HG03108 (cell line): Measurements from ENCODE around the gene KIF26A.

ENCODE experiments used
- ATAC-seq: cut with Tn5 transposase; IDR thresholded peaks from one replicate; pipeline ENCODE4 v1.9.1; 2021; ENCODE audit warnings: moderate library complexity; ENCODE audit not compliant: unreplicated experiment

Gene KIF26A

DNA sequence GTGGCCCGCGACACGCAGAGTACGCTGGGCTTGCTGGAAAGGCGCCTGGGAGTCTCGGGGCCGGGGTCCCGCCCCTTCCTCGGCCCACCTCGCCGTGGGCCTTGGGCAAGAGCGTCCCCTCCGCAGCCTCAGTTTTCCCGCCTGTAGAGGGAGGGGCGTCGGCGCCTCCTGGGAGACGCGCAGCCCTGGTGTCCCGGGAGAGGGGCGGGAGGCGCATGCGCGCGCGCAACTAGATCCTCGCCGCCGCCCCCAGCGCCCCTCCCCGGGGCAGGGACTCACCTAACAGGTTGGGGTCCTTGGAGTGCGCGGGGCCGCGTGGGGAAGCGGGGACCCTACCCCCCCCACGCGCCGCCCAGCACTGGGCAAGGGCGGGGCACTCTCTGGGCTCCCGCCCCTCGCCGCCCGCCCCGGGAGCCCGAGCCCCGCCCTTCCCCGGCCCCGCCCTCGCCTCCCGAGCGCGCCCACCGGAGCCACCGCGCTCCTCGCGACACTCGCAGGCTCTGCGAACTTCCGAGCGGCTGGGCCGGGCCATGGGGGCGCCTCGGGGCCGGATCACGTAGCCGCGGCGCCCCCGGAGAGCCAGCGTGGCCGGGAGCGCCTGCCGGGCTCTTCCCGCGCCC lies at the start of gene KIF26A:
KIF26A (plus strand) TSS at position 490 of the 620 bp plus-strand sequence. CDS start 136 bp downstream, outside the sequence.
- no peak for ATAC-seq

DNA sequence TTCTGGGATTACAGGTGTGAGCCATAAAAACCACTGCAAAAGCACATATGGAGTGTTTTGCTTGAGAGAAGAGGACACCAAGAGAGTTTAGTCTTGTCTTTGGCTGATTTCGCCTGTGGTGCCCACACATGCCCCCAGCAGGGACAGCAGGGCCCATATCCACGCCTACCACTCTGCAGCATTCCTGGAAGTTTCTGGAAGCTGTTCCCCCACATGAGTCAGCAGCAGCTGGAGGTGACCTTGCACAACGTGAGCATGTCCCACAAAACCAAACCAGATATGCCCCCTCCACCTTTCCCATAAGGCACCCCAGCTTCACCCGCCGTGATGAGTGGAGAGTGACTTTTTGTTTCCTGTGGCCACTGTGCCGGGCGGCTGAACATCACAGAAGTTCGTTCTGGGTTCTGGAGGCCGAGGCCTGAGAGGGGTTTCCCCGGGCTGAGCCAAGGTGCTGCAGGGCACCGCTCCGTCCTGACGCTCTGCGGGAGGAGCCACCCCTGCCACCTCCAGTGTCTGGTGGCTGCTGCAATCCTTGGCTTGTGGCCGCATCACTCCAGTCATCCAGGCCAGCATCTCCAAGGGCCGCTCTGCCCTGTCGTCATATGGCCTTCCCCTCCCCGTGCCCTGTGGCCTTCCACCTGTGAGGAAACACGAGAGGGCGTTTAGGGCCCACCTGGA lies 48.2 kb upstream of the KIF26A start:
- ATAC-seq, result no peak

DNA sequence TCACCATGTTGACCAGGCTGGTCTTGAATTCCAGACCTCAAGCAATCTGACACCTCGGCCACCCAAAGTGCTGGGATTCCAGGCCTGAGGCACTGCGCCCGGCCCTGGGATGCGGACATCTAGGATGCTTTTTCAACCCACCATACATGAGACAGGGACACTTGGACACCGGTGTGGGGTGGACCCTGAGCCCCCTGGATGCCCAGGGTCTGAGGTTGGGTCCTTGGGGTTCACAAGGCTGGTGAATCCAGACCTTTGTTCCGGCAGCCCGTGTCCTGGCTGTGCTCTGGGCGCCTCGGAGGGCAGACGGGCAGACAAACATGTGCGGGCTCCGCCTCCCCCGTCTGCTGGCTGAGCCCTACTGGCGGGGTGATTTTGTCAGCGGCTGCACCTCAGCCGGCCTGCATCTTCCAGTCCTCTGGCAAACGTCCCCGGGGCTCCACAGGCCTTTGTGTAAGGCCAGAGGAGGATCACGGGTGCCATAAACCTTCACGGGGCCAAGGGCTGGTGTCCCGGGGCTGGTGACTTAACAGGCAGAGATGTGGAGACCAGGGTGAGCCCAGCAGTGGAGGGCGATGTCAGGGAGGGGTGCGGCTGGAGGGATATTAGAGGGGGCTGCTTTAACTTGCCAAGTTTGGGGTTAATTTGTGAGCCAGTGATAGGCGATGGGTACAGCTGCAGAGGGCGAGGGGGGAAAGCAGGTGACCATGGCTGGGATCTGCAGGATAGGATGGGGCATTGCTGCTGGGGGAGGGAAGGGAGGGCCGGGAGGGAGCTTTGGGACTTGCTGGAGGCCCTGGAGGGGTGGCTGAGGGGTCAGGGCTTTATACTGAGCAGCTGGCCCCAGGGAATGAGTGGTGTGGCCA lies 47.1 kb upstream of the KIF26A start:
- ATAC-seq, result no peak

DNA sequence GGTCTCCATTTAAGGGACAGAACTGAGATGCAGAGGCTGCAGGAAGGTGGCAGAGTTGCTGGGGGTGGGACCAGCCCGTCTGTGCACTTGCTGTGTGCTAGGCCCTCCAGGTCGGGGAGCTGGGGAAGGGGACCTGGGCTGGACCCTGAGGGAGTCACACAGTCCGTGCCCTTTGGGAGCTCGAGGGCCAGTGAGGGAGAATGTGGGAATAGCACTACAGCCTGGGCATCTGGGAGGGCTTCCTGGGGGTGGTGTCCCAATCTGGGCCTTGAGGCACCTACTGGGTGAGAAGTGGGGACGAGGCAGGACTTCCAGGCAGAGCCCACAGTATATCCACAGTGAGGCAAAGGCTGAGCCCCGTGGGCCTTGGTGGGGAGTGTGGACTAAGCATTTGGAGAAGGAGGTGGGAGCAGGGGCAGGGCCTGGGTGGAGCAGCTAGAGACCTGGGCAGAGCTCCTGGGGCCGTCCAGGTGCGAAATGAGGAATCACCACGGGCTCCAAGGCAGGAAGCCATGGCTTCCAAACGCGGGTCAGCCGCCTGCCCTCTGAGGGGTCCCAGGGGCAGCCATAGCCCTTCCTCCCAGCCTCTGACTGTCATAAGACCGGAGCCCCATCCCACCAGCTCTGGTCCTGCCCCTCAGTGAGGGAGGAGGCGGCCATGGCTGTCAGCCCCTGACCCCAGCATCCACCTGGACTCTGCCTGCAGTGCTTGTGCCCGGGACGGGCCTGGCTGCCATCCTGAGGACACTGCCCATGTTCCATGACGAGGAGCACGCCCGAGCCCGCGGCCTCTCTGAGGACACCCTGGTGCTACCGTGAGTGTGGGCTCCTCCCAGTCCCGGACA lies 46.2 kb upstream of the KIF26A start:
- no peak for ATAC-seq

- ATAC-seq, result no peak
These were observed 45.4 kb upstream of the KIF26A start for GRCh38 chr14:104092931-104093365.

DNA sequence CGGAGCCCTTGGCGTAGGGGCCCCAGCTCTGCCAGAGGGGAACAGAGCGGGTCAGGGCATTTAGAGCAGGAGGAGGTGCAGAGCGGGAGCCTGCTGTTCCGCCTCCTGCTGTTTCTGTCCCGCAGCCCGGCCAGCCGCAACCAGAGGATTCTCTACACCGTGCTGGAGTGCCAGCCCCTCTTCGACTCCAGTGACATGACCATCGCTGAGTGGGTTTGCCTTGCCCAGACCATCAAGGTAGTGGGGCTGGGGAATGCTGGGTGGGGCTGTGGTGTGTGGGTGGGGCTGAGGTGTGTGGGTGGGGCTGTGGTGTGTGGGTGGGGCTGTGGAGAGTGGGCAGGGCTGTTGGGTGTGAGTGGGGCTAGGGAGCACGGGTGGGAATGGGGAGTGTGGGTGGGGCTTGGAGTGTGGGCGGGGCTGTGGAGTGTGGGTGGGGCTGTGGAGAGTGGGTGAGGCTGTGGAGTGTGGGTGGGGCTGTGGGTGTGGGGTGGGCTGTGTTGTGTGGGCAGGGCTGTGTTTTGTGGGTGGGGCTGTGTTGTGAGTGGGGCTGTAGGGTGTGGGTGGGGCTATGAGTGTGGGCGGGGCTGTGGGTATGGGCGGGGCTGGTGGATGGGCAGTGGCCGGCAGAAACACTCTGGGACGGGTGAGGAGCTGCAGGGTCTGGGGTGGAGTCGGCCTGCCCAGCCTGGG lies 44.9 kb upstream of the KIF26A start:
- ATAC-seq, result no peak

- ATAC-seq, result no peak
These were observed 44.2 kb upstream of the KIF26A start for GRCh38 chr14:104094056-104094708.

- no peak for ATAC-seq
These were observed 43.5 kb upstream of the KIF26A start for GRCh38 chr14:104094709-104095425.

GRCh38 chr14:104095426-104096310 lies 42.7 kb upstream of the KIF26A start:
- ATAC-seq, result no peak

DNA sequence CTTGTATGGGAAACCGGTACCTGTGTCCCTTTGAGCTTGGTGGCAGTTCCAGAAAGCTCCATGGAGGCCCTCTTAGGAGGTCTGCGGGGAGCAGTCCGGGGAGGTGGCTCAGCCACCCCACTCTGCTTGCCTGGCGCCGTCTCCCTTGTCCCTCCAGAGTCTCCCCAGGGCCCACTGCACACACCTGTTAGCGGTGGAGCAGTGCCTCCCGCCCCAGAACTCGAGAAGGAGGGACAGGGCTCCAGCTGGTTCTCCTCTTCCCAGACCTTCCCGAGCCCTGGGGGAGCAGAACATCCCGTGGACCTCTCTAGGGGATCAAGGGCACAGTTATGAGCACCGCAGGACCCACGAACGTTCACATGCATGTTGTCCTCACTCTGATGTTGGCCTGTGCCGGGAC lies 42.1 kb upstream of the KIF26A start:
- ATAC-seq, result no peak

DNA sequence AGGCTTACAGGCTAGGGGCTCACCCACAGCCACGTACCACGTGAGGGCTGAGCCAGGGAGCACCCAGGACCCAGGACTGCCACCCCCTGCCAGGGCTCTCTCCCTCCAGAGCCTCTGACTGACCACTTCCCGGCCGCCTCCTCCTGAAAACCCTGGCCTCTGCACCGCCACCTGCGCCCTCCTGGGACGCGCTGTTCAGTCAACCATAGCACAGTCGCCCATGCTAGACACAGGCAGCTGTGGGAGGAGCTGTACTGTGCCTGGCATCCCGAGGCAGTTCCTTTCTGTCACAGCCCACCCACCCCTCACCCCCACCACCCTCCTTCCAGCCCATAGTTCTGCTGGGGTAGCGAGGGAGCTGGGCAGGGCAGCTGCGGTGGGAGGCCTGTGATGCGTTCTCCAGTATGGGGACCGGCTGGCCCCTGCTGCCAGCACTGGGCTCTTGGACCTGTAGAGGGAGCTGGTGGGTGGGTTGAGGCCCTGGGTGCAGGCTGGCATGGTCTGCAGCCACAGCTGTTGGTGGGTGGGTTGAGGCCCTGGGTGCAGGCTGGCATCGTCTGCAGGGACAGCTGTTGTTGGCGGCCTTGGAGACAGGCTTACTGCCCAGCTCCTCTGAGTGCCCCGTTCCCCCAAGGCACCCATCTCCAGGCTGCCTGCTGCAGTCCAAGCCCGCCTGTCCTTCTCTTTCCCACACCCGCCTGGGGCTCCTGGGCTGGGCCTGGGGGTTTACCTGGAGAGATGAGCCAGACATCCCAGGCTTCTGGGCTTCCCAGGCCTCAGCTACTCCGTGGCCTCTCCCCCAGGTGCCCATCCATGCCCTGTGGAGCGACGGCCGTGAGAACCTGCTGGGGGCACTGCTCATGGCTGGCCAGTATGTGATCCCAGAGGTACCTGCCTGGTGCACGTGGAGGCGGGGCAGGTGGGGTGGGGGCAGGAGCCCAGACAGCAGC lies 41.4 kb upstream of the KIF26A start:
- no peak for ATAC-seq

GRCh38 chr14:104098272-104099095 lies 39.9 kb upstream of the KIF26A start:
- no peak for ATAC-seq

DNA sequence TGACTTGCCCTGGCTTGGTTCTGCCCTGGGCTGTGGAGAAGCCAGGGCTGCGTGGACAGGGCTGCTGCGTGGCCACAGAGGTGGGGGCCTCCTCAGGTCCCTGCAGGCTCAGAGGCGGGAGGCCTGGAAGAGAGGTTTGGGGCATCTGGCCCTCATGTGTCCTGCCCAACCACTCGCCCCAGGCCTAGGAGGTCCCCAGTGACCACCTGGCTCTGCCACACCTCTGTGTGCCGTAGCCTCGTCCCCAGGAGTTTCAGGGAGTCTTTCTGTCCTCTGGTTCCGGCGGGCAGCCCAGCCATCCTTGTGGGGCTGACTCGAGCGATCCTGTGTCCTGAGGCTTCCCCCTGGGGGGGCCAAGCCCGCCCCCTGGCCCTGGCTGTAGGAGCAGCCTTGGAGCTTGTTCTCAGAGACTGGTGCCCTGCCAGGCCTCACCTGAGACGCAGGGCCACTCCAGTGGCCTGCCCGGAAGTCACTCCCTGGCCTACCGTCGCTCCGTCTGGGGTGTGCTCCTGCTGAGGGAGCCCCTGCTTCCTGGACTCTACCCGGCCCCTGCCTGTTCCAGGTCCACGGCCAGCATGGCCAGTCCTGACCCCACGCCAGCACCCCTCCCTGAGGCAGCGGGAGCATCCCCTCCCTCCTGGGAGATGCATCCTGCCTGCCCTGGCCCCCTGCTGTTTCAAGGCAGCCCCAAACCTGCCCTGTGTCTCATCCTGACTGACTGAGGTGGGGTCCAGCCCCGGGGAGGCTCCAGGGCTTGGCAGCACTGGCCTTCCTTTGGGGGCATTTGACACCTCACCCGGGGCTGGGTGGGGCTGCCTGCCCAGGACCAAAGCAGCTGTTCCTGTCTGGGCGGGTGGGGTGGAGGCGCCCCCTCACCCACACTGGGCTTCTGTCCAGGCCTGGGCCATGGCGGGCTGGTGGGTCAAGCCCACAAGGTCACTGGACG lies 39.0 kb upstream of the KIF26A start:
- ATAC-seq, result no peak

DNA sequence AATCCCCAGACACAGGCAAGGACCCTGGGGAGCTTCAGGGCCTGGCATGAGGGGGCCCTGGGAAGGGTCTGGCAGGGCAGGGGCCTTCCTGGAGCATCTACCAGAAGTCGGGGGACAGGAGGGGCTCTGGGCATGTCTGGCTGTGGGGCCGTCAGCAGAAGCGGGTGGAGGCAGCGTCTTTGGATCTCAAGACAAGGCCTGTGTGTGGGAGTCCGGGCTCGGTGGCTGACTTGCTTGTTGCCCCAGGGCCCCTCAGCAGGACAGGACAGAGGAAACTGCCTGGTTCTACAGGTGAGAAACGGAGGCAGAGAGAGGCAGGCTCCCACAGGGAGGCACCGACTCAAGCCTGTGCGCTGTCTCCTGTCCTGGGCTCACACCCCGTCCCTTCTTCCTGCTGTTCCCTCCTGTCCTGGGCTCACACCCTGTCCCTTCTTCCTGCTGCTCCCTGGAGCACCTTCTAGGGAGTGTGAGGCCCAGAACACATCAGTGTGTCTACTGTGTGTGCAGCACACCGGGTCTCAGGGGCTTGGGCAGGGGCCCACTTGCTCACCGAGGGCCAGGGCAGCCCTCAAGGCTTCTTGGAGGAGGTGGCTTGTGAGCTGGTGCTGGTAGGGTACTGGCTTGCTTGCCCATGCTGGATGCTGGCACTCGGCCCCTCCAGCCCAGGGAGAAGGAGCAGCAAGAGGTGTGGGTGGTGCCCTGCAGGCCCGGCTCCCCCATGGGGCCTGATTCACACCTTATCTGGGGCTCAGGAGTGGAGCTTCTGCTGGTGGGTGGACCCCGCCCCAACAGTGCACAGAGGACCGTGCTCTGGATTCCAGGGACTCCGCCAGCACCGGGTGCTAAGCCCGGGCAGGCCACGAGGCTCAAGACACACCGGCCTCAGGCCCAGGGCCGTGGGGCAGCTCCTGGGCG lies 38.0 kb upstream of the KIF26A start:
- ATAC-seq, result no peak
